Coronary artery (tissue), 2 donors: ENCODE measurements around the gene CCR8.

Experiments
- DNase-seq: peaks from one replicate; pipeline ENCODE4 v3.0.0-alpha.2; 2017; ENCODE audit warnings: low spot score
- H3K27ac ChIP-seq, 2 donors: fragments of 200-600 bp; sonication (generic); one replicate each; pipeline ENCODE4 v1.5.1; 2016 to 2019
- H3K4me3 ChIP-seq: fragments of 200-600 bp; sonication (generic); 2 replicates; pipeline ENCODE4 v1.5.1; 2016; ENCODE audit warnings: mild to moderate bottlenecking, moderate library complexity
- CTCF ChIP-seq: fragments of 200-600 bp; sonication (generic); IDR thresholded peaks from one replicate; pipeline ENCODE4 v1.5.1; 2019; ENCODE audit warnings: antibody characterized with exemption

The CCR8 gene

DNA sequence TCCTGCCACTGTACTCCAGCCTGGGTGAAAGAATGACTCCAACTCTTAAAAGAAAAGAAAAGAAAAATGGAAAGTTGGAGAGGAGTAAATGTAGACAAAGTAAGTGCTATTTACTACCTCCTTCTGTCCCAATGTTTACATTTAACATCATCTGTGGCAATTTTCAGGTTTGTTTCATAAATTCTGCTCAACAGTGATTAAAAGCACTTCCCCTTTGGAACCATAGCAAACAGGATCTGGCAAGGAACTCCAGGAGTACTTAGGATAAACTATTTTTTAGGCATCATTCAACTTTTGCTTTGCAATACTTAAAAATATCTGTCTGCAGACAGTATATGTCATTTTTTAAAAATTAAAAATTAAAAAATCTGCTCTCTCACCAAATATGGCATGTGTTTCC lies 44.2 kb upstream of the CCR8 start:
- no peak for DNase-seq
- H3K27ac ChIP-seq = no peak overlapping the region
- TF ChIP-seq CTCF = no peak
- no peak overlapping the region for H3K4me3 ChIP-seq

DNA sequence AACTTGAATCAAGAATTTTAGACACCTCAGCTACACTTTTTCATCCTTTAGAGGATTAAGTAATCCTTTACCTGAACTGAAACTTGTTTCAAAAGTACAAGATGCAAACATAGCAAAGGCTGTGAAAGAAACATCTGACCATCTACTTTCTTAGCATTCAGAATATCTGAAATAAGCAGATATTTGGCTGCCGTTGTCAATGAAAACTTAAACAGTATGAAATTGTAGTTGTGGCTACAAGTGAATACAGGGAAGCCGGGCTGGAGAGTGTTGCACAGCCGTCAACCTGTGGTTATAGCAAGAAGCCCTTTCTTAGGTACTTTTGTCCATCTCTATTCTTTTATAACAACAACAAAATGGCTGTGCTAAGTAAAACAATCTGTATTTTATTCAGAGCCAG lies 42.7 kb upstream of the CCR8 start:
- no peak overlapping the region for H3K4me3 ChIP-seq
- no peak for DNase-seq
- H3K27ac ChIP-seq = no peak overlapping the region

GRCh38 chr3:39287216-39288164 lies 42.0 kb upstream of the CCR8 start:
- no peak overlapping the region for H3K4me3 ChIP-seq
- DNase-seq = no peak
- H3K27ac ChIP-seq = no peak overlapping the region
- TF ChIP-seq CTCF = no peak

More for the DNA sequence above, 42.7 kb upstream of the CCR8 start:
- TF ChIP-seq CTCF = no peak

DNA sequence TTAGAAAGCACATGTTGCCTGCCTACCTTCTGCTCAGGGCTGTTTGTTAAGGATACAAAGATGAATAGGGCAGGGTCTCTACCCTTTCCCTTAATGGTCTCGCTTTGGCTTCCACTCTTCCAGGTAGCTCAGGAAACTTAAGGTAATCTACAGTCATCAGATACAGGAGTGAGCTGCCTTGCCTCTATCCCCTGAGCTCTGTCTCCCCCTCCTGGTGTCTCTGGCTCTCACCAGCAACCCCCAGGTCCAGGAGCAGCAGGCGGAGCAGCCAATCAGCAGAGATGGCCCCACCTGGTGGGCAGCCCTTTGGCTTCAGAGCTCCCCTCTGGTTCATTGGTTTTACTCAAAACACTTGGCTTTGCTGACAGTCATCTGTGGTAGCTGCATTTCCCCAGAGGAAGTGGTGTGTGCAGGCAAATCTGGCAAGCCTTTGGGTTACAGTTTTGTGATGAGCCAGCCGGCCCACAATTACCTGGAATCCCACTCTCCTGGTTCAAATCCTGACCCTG lies 41.2 kb upstream of the CCR8 start:
- TF ChIP-seq CTCF = peak; percentile 60
- DNase-seq = no peak
- Histone ChIP-seq H3K4me3 (no peak overlapping the region), H3K27ac (no peak overlapping the region)

DNA sequence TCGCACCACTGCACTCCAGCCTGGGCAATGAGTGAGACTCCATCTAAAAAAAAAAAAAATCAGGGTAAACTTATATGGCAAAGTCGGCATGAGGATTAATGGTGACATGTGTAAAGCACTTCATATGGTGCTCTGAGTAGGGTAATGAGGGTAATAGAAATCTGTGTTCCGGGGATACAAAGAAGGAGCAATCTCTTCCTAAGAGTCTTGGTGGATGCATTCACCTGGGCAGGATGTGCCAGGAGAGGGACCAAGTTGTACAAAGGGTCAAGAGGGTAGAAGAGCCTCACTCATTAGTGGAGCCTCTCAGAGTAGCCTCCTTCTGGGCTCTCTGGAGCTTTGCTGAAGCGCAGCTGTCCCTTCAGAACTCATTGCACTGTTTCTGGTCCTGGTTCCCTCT lies 40.4 kb upstream of the CCR8 start:
- no peak for TF ChIP-seq CTCF
- Histone ChIP-seq H3K4me3 (no peak overlapping the region), H3K27ac (peak overlapping the region in 1 of 2 donors; percentile 1)
- DNase-seq = no peak

GRCh38 chr3:39290255-39290654 lies 39.3 kb upstream of the CCR8 start:
- DNase-seq = no peak
- no peak for TF ChIP-seq CTCF
- no peak overlapping the region for H3K4me3 ChIP-seq
- H3K27ac ChIP-seq = peak overlapping the region; percentile 48 to 65

- H3K27ac ChIP-seq = no peak overlapping the region
- DNase-seq = no peak
- no peak overlapping the region for H3K4me3 ChIP-seq
- TF ChIP-seq CTCF = peak; percentile 83
These were observed 37.6 kb upstream of the CCR8 start for GRCh38 chr3:39291903-39292329.
